ENCODE data around the gene NDEL1. TPM values are rescaled to one million over a fixed set of nuclear protein-coding genes. Genes with fewer than 3 reads are reported as not detected.

NDEL1 gene
- total and polyA plus RNA-seq, 9 of the 15 experiments (the other 6 are each of a cell fraction or from before 2014, with no cell fraction given): 0.86 to 30.5 (median 22.7) TPM

DNA sequence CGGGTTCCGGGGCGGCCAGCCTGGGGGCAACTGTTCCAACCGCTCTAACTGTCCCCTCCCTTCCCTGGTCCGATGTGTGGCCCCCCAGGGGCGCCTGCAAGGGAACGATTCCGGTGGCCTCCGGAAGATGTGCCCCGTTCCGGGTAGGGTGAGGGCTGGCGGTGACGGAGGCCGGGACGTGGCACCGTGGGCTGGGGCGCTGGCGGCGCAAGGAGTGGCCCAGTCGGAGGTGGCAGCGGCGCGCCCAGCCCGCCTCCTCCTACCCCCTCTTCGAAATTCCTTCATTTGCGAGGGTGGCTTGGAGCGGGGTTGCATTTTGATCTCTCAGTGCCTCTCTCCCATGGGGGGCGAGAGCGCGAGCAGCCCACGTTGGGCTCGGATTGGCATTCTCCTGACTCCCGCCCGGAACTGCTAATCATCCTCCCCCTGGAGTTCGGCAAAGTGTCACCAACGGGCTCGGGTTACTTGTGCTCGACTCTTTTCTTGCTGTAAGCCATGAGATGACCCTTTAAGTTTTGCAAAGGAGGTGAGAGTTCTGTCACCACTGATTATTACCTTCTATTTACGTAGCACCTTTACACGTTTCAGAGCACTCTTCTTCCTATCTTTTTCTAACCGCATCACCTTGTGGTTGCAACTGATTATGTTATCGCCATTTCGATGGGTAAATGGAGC lies 622 bp downstream of the NDEL1 start (continued):
- TF ChIP-seq U2AF1 (optimal IDR thresholded peaks at IDR 0.05; ENCODE audit: low read depth, low read length) (no peak), E2F4 (CRISPR knock-in tag; IDR thresholded peaks at IDR 0.05; ENCODE audit: low read depth) (no peak), TBL1XR1 (IDR thresholded peaks at IDR 0.05; ENCODE audit: low read length in 2 of 2) (no peak), BRF1 (IDR thresholded peaks at IDR 0.05; ENCODE audit: borderline replicate concordance, extremely low read depth, insufficient read length) (no peak), ATF7 (IDR thresholded peaks at IDR 0.05) (no peak), CBX1 (IDR thresholded peaks at IDR 0.05; ENCODE audit: low read depth) (no peak), ZNF592 (IDR thresholded peaks at IDR 0.05) (no peak), NKRF (IDR thresholded peaks at IDR 0.05; ENCODE audit: borderline replicate concordance) (no peak), CUX1 (CRISPR knock-in tag; IDR thresholded peaks at IDR 0.05) (no peak), SMARCB1 (IDR thresholded peaks at IDR 0.05; ENCODE audit: insufficient read length, low read depth) (no peak)
- TF ChIP-seq, protein P1, sequence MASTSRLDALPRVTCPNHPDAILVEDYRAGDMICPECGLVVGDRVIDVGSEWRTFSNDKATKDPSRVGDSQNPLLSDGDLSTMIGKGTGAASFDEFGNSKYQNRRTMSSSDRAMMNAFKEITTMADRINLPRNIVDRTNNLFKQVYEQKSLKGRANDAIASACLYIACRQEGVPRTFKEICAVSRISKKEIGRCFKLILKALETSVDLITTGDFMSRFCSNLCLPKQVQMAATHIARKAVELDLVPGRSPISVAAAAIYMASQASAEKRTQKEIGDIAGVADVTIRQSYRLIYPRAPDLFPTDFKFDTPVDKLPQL (IDR thresholded peaks at IDR 0.05; ENCODE audit: extremely low read depth, insufficient read length): no peak

Measured in K562 (cell line).